ENCODE data around the gene FMN2. TPM values are rescaled to one million over a fixed set of nuclear protein-coding genes. Genes with fewer than 3 reads are reported as not detected.
A peak's percentile ranks its signal among the peaks of the same experiment; 100 is the strongest.

FMN2 gene
- total RNA-seq, 4 donors from 2014 or later: 3.6 to 35.5 (median 5.6) TPM

DNA sequence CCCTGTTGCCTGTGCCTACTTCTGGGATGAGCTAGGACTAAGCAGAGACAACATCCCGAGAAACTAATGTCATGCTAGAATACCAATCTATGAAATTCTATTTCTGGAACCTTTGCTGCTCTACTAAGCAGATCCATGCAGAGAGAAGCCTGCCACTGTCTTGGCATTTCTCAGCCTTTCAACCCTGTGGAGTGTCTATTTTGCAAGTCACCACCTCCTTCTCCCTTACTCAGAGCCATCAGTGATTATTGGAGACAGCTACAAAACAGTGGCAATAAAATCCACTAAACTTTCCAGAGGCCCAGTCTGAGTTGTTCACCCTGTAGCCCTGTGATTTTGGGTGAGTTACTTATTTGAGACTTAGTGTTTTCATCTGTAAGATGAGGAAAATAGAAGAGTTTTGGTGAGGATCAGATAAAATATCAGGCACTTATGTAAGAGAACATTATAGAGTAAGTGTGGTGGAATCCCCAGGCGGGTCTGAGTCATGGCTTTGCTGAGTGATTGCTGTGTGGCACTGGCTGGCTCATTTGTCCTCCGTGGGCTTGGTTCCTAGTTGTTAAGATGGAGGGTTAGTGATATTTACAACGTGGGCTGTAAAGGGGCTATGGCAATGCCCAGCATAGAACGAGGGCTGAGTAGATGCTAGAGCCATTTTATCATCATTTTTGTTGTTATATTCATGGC is 61.1 kb downstream of the FMN2 start:
- H3K36me3 ChIP-seq: no peaks in the 10 kb centered on the region
- H3K27ac ChIP-seq: no peak overlapping the region
- DNase-seq: no peak
- intact Hi-C loops (cut with DNase I; ENCODE audit: low total_unique reads) (no loop called here), in situ Hi-C loops (cut with MboI; ENCODE audit: low pct_ligation_motif_present in 1 of 4, low pct_unique_long_range_greater_than_20kb in 1 of 4, low sequenced_read_pairs in 3 of 4) (loop anchor here in 3 of 4 donors (10.0 to 25.0 kb wide), 3 partner anchors 115 to 128 kb away; no protein-coding TSS in a partner anchor)
- no peaks in the 10 kb centered on the region for H3K4me1 ChIP-seq
- H3K27me3 ChIP-seq: no peaks in the 10 kb centered on the region
- H3K9me3 ChIP-seq: no peaks in the 10 kb centered on the region
- WGBS, 2 donors (ENCODE audit: low coverage in 1 of 2): 54 to 70% methylated on average over 5 of the region's 5 CpGs
- TF ChIP-seq EP300 (IDR thresholded peaks at IDR 0.05; ENCODE audit: low read depth): no peak
- TF ChIP-seq POLR2A (IDR thresholded peaks at IDR 0.05): no peak
- TF ChIP-seq POLR2AphosphoS5 (IDR thresholded peaks at IDR 0.05): no peak
- no peak overlapping the region for H3K4me3 ChIP-seq

DNA sequence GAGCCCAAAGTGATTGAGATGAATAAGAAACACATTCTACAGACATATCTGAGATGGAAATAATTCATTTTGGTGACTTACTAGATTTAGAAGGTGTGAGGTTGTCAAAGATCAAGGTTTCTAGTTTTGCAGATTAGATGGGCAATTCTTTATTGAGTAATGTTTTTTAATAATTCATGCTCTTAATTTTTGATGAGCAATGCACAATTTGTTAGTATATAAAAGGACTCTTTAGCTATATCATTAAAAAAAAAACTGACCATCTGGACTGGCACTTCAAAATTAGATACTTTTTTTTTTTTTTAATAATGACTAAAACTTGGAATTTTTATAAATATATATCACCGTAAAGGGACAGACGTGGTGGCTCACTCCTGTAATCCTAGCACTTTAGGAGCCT is 63.9 kb downstream of the FMN2 start:
- no peaks in the 10 kb centered on the region for H3K4me1 ChIP-seq
- no peaks in the 10 kb centered on the region for H3K27me3 ChIP-seq
- WGBS, 2 donors (ENCODE audit: low coverage in 1 of 2): 94% methylated on average over 2 of the region's 2 CpGs
- no peak for DNase-seq
- intact Hi-C loops (cut with DNase I; ENCODE audit: low total_unique reads): no loop called here
- no peaks in the 10 kb centered on the region for H3K36me3 ChIP-seq
- H3K27ac ChIP-seq: no peak overlapping the region
- no peaks in the 10 kb centered on the region for H3K9me3 ChIP-seq
- in situ Hi-C loops (cut with MboI; ENCODE audit: low pct_ligation_motif_present in 1 of 4, low pct_unique_long_range_greater_than_20kb in 1 of 4, low sequenced_read_pairs in 3 of 4): loop anchor here in 3 of 4 donors (10.0 to 25.0 kb wide), 3 partner anchors 118 to 131 kb away; no protein-coding TSS in a partner anchor
- TF ChIP-seq, protein P1, sequence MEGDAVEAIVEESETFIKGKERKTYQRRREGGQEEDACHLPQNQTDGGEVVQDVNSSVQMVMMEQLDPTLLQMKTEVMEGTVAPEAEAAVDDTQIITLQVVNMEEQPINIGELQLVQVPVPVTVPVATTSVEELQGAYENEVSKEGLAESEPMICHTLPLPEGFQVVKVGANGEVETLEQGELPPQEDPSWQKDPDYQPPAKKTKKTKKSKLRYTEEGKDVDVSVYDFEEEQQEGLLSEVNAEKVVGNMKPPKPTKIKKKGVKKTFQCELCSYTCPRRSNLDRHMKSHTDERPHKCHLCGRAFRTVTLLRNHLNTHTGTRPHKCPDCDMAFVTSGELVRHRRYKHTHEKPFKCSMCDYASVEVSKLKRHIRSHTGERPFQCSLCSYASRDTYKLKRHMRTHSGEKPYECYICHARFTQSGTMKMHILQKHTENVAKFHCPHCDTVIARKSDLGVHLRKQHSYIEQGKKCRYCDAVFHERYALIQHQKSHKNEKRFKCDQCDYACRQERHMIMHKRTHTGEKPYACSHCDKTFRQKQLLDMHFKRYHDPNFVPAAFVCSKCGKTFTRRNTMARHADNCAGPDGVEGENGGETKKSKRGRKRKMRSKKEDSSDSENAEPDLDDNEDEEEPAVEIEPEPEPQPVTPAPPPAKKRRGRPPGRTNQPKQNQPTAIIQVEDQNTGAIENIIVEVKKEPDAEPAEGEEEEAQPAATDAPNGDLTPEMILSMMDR (IDR thresholded peaks at IDR 0.05): no peak
- TF ChIP-seq EP300 (IDR thresholded peaks at IDR 0.05; ENCODE audit: low read depth): no peak
- no peak for TF ChIP-seq POLR2AphosphoS5 (IDR thresholded peaks at IDR 0.05)
- TF ChIP-seq POLR2A (IDR thresholded peaks at IDR 0.05): no peak
- no peak overlapping the region for H3K4me3 ChIP-seq

DNA sequence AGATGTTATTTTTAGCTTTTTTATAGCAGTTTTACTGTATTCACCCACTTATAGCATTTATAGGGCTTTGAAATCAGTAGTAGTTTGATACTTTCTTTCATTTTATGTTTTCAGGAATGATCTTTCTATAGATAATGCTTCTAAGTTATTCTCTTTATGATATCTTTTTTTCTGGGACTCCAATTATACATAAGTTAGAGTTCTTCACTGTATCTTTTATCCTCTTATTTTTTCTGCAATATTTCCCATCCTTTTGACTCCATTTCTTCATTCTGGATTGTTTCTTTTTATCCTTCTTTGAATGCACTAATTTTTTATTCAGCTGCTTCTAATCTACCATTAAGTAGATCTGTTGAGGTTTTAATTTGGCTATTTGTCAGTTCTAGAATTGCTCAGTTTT is 73.1 kb downstream of the FMN2 start:
- in situ Hi-C loops (cut with MboI; ENCODE audit: low pct_ligation_motif_present in 1 of 4, low pct_unique_long_range_greater_than_20kb in 1 of 4, low sequenced_read_pairs in 3 of 4) (loop anchor here in 1 of 4 donors (25.0 kb wide), 1 partner anchor 127 kb away; no protein-coding TSS in a partner anchor), intact Hi-C loops (cut with DNase I; ENCODE audit: low total_unique reads) (no loop called here)
- H3K27me3 ChIP-seq: no peaks in the 10 kb centered on the region
- H3K4me3 ChIP-seq: no peak overlapping the region
- peaks cover 0 to 7% of the 10 kb centered on the region in 2 donors for H3K9me3 ChIP-seq
- no peak overlapping the region for H3K27ac ChIP-seq
- TF ChIP-seq EP300 (IDR thresholded peaks at IDR 0.05; ENCODE audit: low read depth) (no peak), POLR2AphosphoS5 (IDR thresholded peaks at IDR 0.05) (no peak), POLR2A (IDR thresholded peaks at IDR 0.05) (no peak)
- TF ChIP-seq, protein P1 (IDR thresholded peaks at IDR 0.05): no peak
- no peak for DNase-seq
- no peaks in the 10 kb centered on the region for H3K4me1 ChIP-seq
- no peaks in the 10 kb centered on the region for H3K36me3 ChIP-seq

DNA sequence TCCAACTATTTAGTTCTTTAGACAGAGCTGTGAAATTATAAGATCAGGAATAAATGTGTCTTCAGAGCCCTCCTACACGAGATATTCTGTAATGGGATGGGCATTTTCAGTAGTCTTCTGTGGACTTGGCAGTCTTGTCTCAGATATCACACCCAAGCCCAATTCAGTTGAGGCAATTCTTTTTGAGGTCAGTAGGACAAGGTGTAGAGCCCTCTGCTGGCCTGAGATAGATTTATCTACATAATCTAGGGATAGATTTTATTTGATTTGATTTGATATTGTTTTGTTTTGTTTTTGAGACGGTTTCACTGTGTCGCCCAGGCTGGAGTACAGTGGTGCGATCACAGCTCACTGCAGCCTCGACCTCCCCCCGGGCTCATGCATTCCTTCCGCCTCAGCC is 77.5 kb downstream of the FMN2 start:
- peaks cover 0 to 7% of the 10 kb centered on the region in 2 donors for H3K9me3 ChIP-seq
- H3K4me3 ChIP-seq: no peak overlapping the region
- in situ Hi-C loops (cut with MboI; ENCODE audit: low pct_ligation_motif_present in 1 of 4, low pct_unique_long_range_greater_than_20kb in 1 of 4, low sequenced_read_pairs in 3 of 4) (loop anchor here in 1 of 4 donors (25.0 kb wide), 1 partner anchor 132 kb away; no protein-coding TSS in a partner anchor), intact Hi-C loops (cut with DNase I; ENCODE audit: low total_unique reads) (no loop called here)
- no peak for DNase-seq
- H3K4me1 ChIP-seq: no peaks in the 10 kb centered on the region
- 57 to 75% methylated on average over 7 of the region's 7 CpGs for WGBS, 2 donors (ENCODE audit: low coverage in 1 of 2)
- TF ChIP-seq, protein P1 (IDR thresholded peaks at IDR 0.05): peak in 4 of 5 experiments; percentile 23 to 27 (median 26)
- no peak for TF ChIP-seq POLR2A (IDR thresholded peaks at IDR 0.05)
- no peaks in the 10 kb centered on the region for H3K36me3 ChIP-seq
- no peaks in the 10 kb centered on the region for H3K27me3 ChIP-seq
- H3K27ac ChIP-seq: no peak overlapping the region
